ENCODE measurements around the gene SCAMP2.

The SCAMP2 gene

DNA sequence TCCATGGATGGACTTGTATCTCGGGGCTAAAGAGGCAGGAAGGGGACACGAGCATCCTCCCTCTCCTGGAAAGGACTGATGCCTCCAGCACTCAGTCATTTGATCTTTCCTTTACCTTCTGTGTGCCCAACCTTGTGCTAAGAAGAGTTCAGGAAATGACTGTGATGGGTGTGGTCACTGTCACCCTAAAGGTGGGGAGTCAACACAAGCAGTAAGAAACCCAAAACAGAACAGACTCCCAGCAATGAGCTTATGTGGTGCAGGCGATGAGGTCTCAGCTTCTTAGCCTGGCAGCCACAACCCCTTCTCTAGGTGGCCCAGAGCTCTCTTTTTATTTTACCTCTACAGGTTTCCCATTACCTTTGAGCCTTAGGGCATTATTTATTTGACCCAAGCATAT lies 20.5 kb upstream of the SCAMP2 start:
- H3K79me2 ChIP-seq (ENCODE audit: insufficient read depth, low read length) = peaks cover 12% of the 10 kb centered on the region
- no peaks in the 10 kb centered on the region for H4K20me1 ChIP-seq (ENCODE audit: insufficient read depth, low read length)
- DNase-seq = no peak
- peaks cover 46% of the 10 kb centered on the region for H3K36me3 ChIP-seq (ENCODE audit: insufficient read depth, low read length)
- no peaks in the 10 kb centered on the region for H3K27me3 ChIP-seq (ENCODE audit: insufficient read depth, low read length, poor library complexity)
- ATAC-seq (ENCODE audit: insufficient read depth, low read depth) = no peak
- no peak overlapping the region for H3K4me3 ChIP-seq (ENCODE audit: low read depth in 1 of 2, low read length in 2 of 2)
- TF ChIP-seq CTCF (IDR thresholded peaks at IDR 0.05; ENCODE audit: borderline replicate concordance, extremely low read depth, low read length, poor library complexity, severe bottlenecking) (no peak), EZH2 (IDR thresholded peaks at IDR 0.05; ENCODE audit: borderline replicate concordance, low read depth, low read length, severe bottlenecking) (no peak)
- peaks cover 30% of the 10 kb centered on the region for H3K4me1 ChIP-seq (ENCODE audit: insufficient read depth, low read length)
- H3K27ac ChIP-seq (ENCODE audit: low read length) = no peak overlapping the region
- H3K9ac ChIP-seq (ENCODE audit: low read depth, low read length) = no peak overlapping the region
- H2AFZ ChIP-seq (ENCODE audit: low read depth, low read length) = no peak overlapping the region
- H3K4me2 ChIP-seq (ENCODE audit: insufficient read depth, low read length) = no peak overlapping the region
- no peaks in the 10 kb centered on the region for H3K9me3 ChIP-seq (ENCODE audit: insufficient read depth, low read length, severe bottlenecking)

GRCh38 chr15:74892931-74893330 lies 19.8 kb upstream of the SCAMP2 start:
- TF ChIP-seq EZH2 (IDR thresholded peaks at IDR 0.05; ENCODE audit: borderline replicate concordance, low read depth, low read length, severe bottlenecking) = no peak
- TF ChIP-seq CTCF (IDR thresholded peaks at IDR 0.05; ENCODE audit: borderline replicate concordance, extremely low read depth, low read length, poor library complexity, severe bottlenecking) = no peak
- H3K4me2 ChIP-seq (ENCODE audit: insufficient read depth, low read length) = no peak overlapping the region
- ATAC-seq (ENCODE audit: insufficient read depth, low read depth) = no peak
- no peak overlapping the region for H3K27ac ChIP-seq (ENCODE audit: low read length)
- H3K4me3 ChIP-seq (ENCODE audit: low read depth in 1 of 2, low read length in 2 of 2) = no peak overlapping the region
- H3K9ac ChIP-seq (ENCODE audit: low read depth, low read length) = no peak overlapping the region
- no peaks in the 10 kb centered on the region for H3K27me3 ChIP-seq (ENCODE audit: insufficient read depth, low read length, poor library complexity)
- DNase-seq = no peak
- H3K9me3 ChIP-seq (ENCODE audit: insufficient read depth, low read length, severe bottlenecking) = no peaks in the 10 kb centered on the region
- H3K36me3 ChIP-seq (ENCODE audit: insufficient read depth, low read length) = peaks cover 42% of the 10 kb centered on the region
- H3K4me1 ChIP-seq (ENCODE audit: insufficient read depth, low read length) = peaks cover 30% of the 10 kb centered on the region
- peaks cover 12% of the 10 kb centered on the region for H3K79me2 ChIP-seq (ENCODE audit: insufficient read depth, low read length)
- H2AFZ ChIP-seq (ENCODE audit: low read depth, low read length) = no peak overlapping the region
- no peaks in the 10 kb centered on the region for H4K20me1 ChIP-seq (ENCODE audit: insufficient read depth, low read length)

- Histone ChIP-seq H3K9me3 (ENCODE audit: insufficient read depth, low read length, severe bottlenecking) (no peaks in the 10 kb centered on the region), H3K4me1 (ENCODE audit: insufficient read depth, low read length) (peaks cover 30% of the 10 kb centered on the region), H2AFZ (ENCODE audit: low read depth, low read length) (no peak overlapping the region), H3K4me3 (ENCODE audit: low read depth in 1 of 2, low read length in 2 of 2) (no peak overlapping the region), H3K27me3 (ENCODE audit: insufficient read depth, low read length, poor library complexity) (no peaks in the 10 kb centered on the region), H3K27ac (ENCODE audit: low read length) (no peak overlapping the region), H4K20me1 (ENCODE audit: insufficient read depth, low read length) (no peaks in the 10 kb centered on the region), H3K9ac (ENCODE audit: low read depth, low read length) (no peak overlapping the region), H3K36me3 (ENCODE audit: insufficient read depth, low read length) (peaks cover 36% of the 10 kb centered on the region), H3K79me2 (ENCODE audit: insufficient read depth, low read length) (peaks cover 12% of the 10 kb centered on the region), H3K4me2 (ENCODE audit: insufficient read depth, low read length) (no peak overlapping the region)
- DNase-seq = no peak
- no peak for TF ChIP-seq EZH2 (IDR thresholded peaks at IDR 0.05; ENCODE audit: borderline replicate concordance, low read depth, low read length, severe bottlenecking)
- ATAC-seq (ENCODE audit: insufficient read depth, low read depth) = no peak
Measured at GRCh38 chr15:74892313-74892712, 19.1 kb upstream of the SCAMP2 start.

DNA sequence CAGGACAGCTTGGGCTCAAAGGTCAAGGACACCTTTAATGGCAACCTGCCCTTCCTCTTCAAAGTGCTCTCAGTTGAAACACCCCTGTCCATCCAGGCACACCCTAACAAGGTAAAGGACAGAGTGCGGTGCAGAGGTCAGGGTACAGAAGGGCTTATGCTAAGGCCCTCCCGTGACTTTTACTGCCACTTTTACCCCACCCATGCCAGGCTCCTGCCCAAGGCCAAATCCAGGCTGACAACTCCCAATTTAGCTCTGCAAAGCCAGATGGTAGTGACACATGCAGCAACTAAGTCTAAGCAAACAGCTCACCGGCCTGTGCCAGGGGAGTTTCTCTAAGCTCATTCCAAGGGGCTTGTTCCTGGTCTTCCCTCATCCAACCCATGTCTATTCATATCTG lies 18.3 kb upstream of the SCAMP2 start:
- Histone ChIP-seq H3K36me3 (ENCODE audit: insufficient read depth, low read length) (peaks cover 31% of the 10 kb centered on the region), H4K20me1 (ENCODE audit: insufficient read depth, low read length) (no peaks in the 10 kb centered on the region), H3K27me3 (ENCODE audit: insufficient read depth, low read length, poor library complexity) (no peaks in the 10 kb centered on the region), H3K79me2 (ENCODE audit: insufficient read depth, low read length) (peaks cover 12% of the 10 kb centered on the region), H3K4me3 (ENCODE audit: low read depth in 1 of 2, low read length in 2 of 2) (no peak overlapping the region), H2AFZ (ENCODE audit: low read depth, low read length) (no peak overlapping the region), H3K4me1 (ENCODE audit: insufficient read depth, low read length) (peaks cover 30% of the 10 kb centered on the region), H3K9ac (ENCODE audit: low read depth, low read length) (no peak overlapping the region), H3K27ac (ENCODE audit: low read length) (no peak overlapping the region), H3K9me3 (ENCODE audit: insufficient read depth, low read length, severe bottlenecking) (no peaks in the 10 kb centered on the region), H3K4me2 (ENCODE audit: insufficient read depth, low read length) (peak overlapping the region; percentile 88; the same call in 1 of the 2 replicates)
- no peak for TF ChIP-seq CTCF (IDR thresholded peaks at IDR 0.05; ENCODE audit: borderline replicate concordance, extremely low read depth, low read length, poor library complexity, severe bottlenecking)
- TF ChIP-seq EZH2 (IDR thresholded peaks at IDR 0.05; ENCODE audit: borderline replicate concordance, low read depth, low read length, severe bottlenecking) = no peak
- DNase-seq = no peak
- no peak for ATAC-seq (ENCODE audit: insufficient read depth, low read depth)

Measured in DND-41 (cell line).